Neural crest cell (in vitro differentiated cells): ENCODE data around the gene TAS2R38. TPM values are rescaled to one million over a fixed set of nuclear protein-coding genes. Genes with fewer than 3 reads are reported as not detected.

Source experiments
- DNase-seq: peaks from one replicate; pipeline ENCODE4 v3.0.0; 2021; ENCODE audit warnings: low read depth, mixed read lengths, low spot score
- H3K27ac Mint-ChIP-seq: one replicate; pipeline ENCODE4 v1.8.0; 2021; ENCODE audit warnings: mild to moderate bottlenecking, mixed read lengths; ENCODE audit not compliant: unreplicated experiment
- H3K27me3 Mint-ChIP-seq: 2 replicates; pipeline ENCODE4 v1.8.0; 2021; ENCODE audit warnings: low read depth, mild to moderate bottlenecking, mixed read lengths
- H3K36me3 Mint-ChIP-seq: 2 replicates; pipeline ENCODE4 v1.8.0; 2021; ENCODE audit warnings: low read depth, mild to moderate bottlenecking, mixed read lengths
- H3K4me1 Mint-ChIP-seq: 2 replicates; pipeline ENCODE4 v1.8.0; 2021; ENCODE audit warnings: mixed read lengths
- H3K4me3 Mint-ChIP-seq: one replicate; pipeline ENCODE4 v1.8.0; 2021; ENCODE audit warnings: mild to moderate bottlenecking, mixed read lengths
- H3K9me3 Mint-ChIP-seq: 2 replicates; pipeline ENCODE4 v1.8.0; 2021; ENCODE audit warnings: mixed read lengths
- CTCF ChIP-seq: fragments of 200-600 bp; sonication (generic); conservative IDR thresholded peaks from 2 replicates; pipeline ENCODE4 v1.5.0; 2021; ENCODE audit warnings: antibody characterized with exemption, mild to moderate bottlenecking
- total RNA-seq: library from RNA; stranded (reverse); gene quantifications from 2 replicates; pipeline ENCODE4 v1.2.1, GENCODE V29; 2021

The TAS2R38 gene
- total RNA-seq, 1 donor from 2014 or later: not detected

- DNase-seq: no peak
- H3K4me3 Mint-ChIP-seq: no peak overlapping the region
- no peaks in the 10 kb centered on the region for H3K36me3 Mint-ChIP-seq
- no peak overlapping the region for H3K27ac Mint-ChIP-seq
- no peaks in the 10 kb centered on the region for H3K9me3 Mint-ChIP-seq
- H3K4me1 Mint-ChIP-seq: peaks cover 10% of the 10 kb centered on the region
- peak; percentile 1 for TF ChIP-seq CTCF
- peaks cover 21% of the 10 kb centered on the region for H3K27me3 Mint-ChIP-seq
Measured at GRCh38 chr7:141976524-141977245, 3.1 kb upstream of the TAS2R38 start.

- DNase-seq: peak; percentile 91
- Mint-ChIP-seq H3K27ac (peak overlapping the region; percentile 43), H3K36me3 (no peaks in the 10 kb centered on the region), H3K27me3 (peaks cover 21% of the 10 kb centered on the region), H3K9me3 (no peaks in the 10 kb centered on the region), H3K4me1 (peaks cover 10% of the 10 kb centered on the region), H3K4me3 (peak overlapping the region; percentile 54)
- TF ChIP-seq CTCF: peak; percentile 97
Measured at GRCh38 chr7:141975806-141976523, 2.4 kb upstream of the TAS2R38 start.

GRCh38 chr7:141974831-141975230, 1.3 kb upstream of the TAS2R38 start:
- TF ChIP-seq CTCF: peak; percentile 59
- Mint-ChIP-seq H3K4me3 (no peak overlapping the region), H3K9me3 (no peaks in the 10 kb centered on the region), H3K36me3 (no peaks in the 10 kb centered on the region), H3K4me1 (peaks cover 10% of the 10 kb centered on the region), H3K27ac (no peak overlapping the region), H3K27me3 (peaks cover 21% of the 10 kb centered on the region)
- DNase-seq: no peak

GRCh38 chr7:141960687-141961422, 12.7 kb downstream of the TAS2R38 start:
- DNase-seq: no peak
- Mint-ChIP-seq H3K27ac (no peak overlapping the region), H3K27me3 (no peaks in the 10 kb centered on the region), H3K9me3 (peaks cover 6% of the 10 kb centered on the region), H3K4me1 (peaks cover 4% of the 10 kb centered on the region), H3K36me3 (peaks cover 2% of the 10 kb centered on the region), H3K4me3 (no peak overlapping the region)
- TF ChIP-seq CTCF: no peak

GRCh38 chr7:141956084-141956483, 17.5 kb downstream of the TAS2R38 start:
- no peaks in the 10 kb centered on the region for H3K4me1 Mint-ChIP-seq
- H3K9me3 Mint-ChIP-seq: no peaks in the 10 kb centered on the region
- H3K36me3 Mint-ChIP-seq: no peaks in the 10 kb centered on the region
- DNase-seq: no peak
- no peak for TF ChIP-seq CTCF
- H3K27ac Mint-ChIP-seq: no peak overlapping the region
- H3K4me3 Mint-ChIP-seq: no peak overlapping the region
- H3K27me3 Mint-ChIP-seq: peaks cover 1% of the 10 kb centered on the region
